GM12878 (cell line): ENCODE results near the gene AMBRA1. TPM values are rescaled to one million over a fixed set of nuclear protein-coding genes. Genes with fewer than 3 reads are reported as not detected.

Experiments
- ATAC-seq: fragments of 200-7000 bp; cut with Tn5 transposase; 3 replicates; pipeline ENCODE4 v1.9.1; 2020; ENCODE audit warnings: mild to moderate bottlenecking, moderate library complexity
- BruUV-seq: library from RNA; stranded (reverse); fragments of 400-500 nt; replicated peaks from 2 replicates; lab custom pipeline; 2021; lab: Mats Ljungman, UMichigan
- CTCF ChIA-PET: fragments of 300-600 bp; sonication (Branson Sonifier 250); formaldehyde crosslinking; extraction: SDS; loops from one replicate; lab custom pipeline; 2021; ENCODE audit warnings: inconsistent platforms; lab: Yijun Ruan, JAX
- POLR2A ChIA-PET: fragments of 350-600 bp; formaldehyde crosslinking; extraction: SDS; loops from one replicate; lab custom pipeline; 2021; ENCODE audit warnings: inconsistent platforms; lab: Charles Lee
- RAD21 ChIA-PET: fragments of 300-600 bp; sonication (Branson Sonifier 250); formaldehyde crosslinking; loops from one replicate; lab custom pipeline; 2023; ENCODE audit warnings: antibody characterized with exemption; ENCODE audit not compliant: unreplicated experiment; lab: Charles Lee
- SMC1A ChIA-PET: fragments of 300-600 bp; sonication (Branson Sonifier 250); formaldehyde crosslinking; loops from one replicate; lab custom pipeline; 2023; ENCODE audit not compliant: unreplicated experiment, uncharacterized antibody; lab: Charles Lee
- DNase-seq: peaks from one replicate; pipeline ENCODE4 v3.0.0-alpha.2; 2011; ENCODE audit warnings: low read depth, low spot score
- FAIRE-seq: peaks from 3 replicates; lab custom pipeline; 2011; peaks lifted over from hg19 to GRCh38; lab: Jason Lieb, UNC
- H2AFZ ChIP-seq: 2 replicates; pipeline ENCODE4 v1.6.0; 2011; ENCODE audit warnings: low read depth, low read length, control low read depth; ENCODE audit not compliant: control insufficient read depth
- H3K27ac ChIP-seq: 2 replicates; pipeline ENCODE4 v1.5.1; 2011; ENCODE audit warnings: control low read depth; ENCODE audit not compliant: control insufficient read depth, insufficient read depth
- H3K27me3 ChIP-seq, 2 experiments: replicated peaks in 1 of 2; 2 replicates each; pipeline versions ENCODE4 v1.6.0 to v1.6.1; 2011; ENCODE audit warnings: low read length in 1 of 2; ENCODE audit not compliant: control insufficient read depth in 2 of 2, insufficient read depth in 2 of 2
- H3K36me3 ChIP-seq, 2 experiments: 2 replicates each; pipeline ENCODE4 v1.5.1; 2011; ENCODE audit warnings: low read length in 1 of 2; ENCODE audit not compliant: control insufficient read depth in 2 of 2, insufficient read depth in 2 of 2
- H3K4me1 ChIP-seq: 2 replicates; pipeline ENCODE4 v1.6.1; 2011; ENCODE audit warnings: mild to moderate bottlenecking, low read length, moderate library complexity, mixed read lengths; ENCODE audit not compliant: control insufficient read depth, insufficient read depth
- H3K4me2 ChIP-seq: 2 replicates; pipeline ENCODE4 v1.6.0; 2011; ENCODE audit warnings: control low read depth; ENCODE audit not compliant: control insufficient read depth, insufficient read depth
- H3K4me3 ChIP-seq: fragments of 200-600 bp; sonication (generic); 2 replicates; pipeline ENCODE4 v1.5.1; 2016
- H3K79me2 ChIP-seq: 2 replicates; pipeline ENCODE4 v1.6.0; 2011; ENCODE audit warnings: low read length; ENCODE audit not compliant: control insufficient read depth, insufficient read depth
- H3K9ac ChIP-seq: 2 replicates; pipeline ENCODE4 v1.8.0; 2011; ENCODE audit warnings: low read length, control low read depth, mixed read lengths; ENCODE audit not compliant: control insufficient read depth, insufficient read depth
- H3K9me3 ChIP-seq: replicated peaks from 3 replicates; pipeline ENCODE4 v1.5.1; 2011; ENCODE audit warnings: mild to moderate bottlenecking, low read length; ENCODE audit not compliant: control insufficient read depth, insufficient read depth
- H4K20me1 ChIP-seq: 2 replicates; pipeline ENCODE4 v1.6.0; 2011; ENCODE audit not compliant: control insufficient read depth, insufficient read depth
- ESRRA ChIP-seq: IDR thresholded peaks from 2 replicates; pipeline ENCODE4 v1.6.1; 2012; ENCODE audit warnings: mild to moderate bottlenecking, low read length, improper control_type of control experiment
- HCFC1 ChIP-seq: fragments of 150-350 bp; IDR thresholded peaks from 2 replicates; pipeline ENCODE4 v1.6.1; 2014; ENCODE audit warnings: low read length
- JUNB ChIP-seq: IDR thresholded peaks from 2 replicates; pipeline ENCODE4 v1.6.1; 2016; ENCODE audit warnings: antibody characterized with exemption, mild to moderate bottlenecking
- NFYA ChIP-seq: IDR thresholded peaks from 2 replicates; pipeline ENCODE4 v1.6.1; 2011; ENCODE audit warnings: low read depth, mild to moderate bottlenecking, low read length, improper control_type of control experiment, borderline replicate concordance
- SP1 ChIP-seq: IDR thresholded peaks from one replicate; pipeline ENCODE4 v1.6.1; 2011; ENCODE audit warnings: low read depth, low read length
- STAT3 ChIP-seq: IDR thresholded peaks from 2 replicates; pipeline ENCODE4 v1.6.1; 2011; ENCODE audit warnings: low read depth, low read length, improper control_type of control experiment
- ZNF622 ChIP-seq: fragments of 450-650 bp; IDR thresholded peaks from 2 replicates; pipeline ENCODE4 v1.6.1; 2017; ENCODE audit warnings: mild to moderate bottlenecking, inconsistent platforms
- WGBS: methylation state at CpG from one replicate; pipeline ENCODE4 v1.1.6; 2016; ENCODE audit warnings: low lambda C conversion rate; ENCODE audit not compliant: insufficient replicate concordance, insufficient coverage; ENCODE audit errors: missing lambda C conversion rate; 5-methylcytosine and 5-hydroxymethylcytosine counted together
- in situ Hi-C: fragments of 300-500 bp; cut with MboI; formaldehyde crosslinking; loops from 9 replicates; pipeline ENCODE4 v1.14.3; 2018; ENCODE audit warnings: mixed read lengths
- intact Hi-C: fragments of 100-400 bp; cut with micrococcal nuclease; formaldehyde crosslinking; loops from one replicate; pipeline ENCODE4 v1.14.2; 2022; ENCODE audit not compliant: unreplicated experiment
- polyA plus RNA-seq, 11 experiments: library from polyadenylated mRNA; depleted of rRNA in 4 of 11; unstranded in 6 of 11; stranded (reverse) in 5 of 11; fragments of >200 nt; fragmentation: Nextera tagmentation in 4 of 11; fragmentation: Illumina TruSeq in 1 of 11; extraction: Ambion mirVana in 4 of 11; extraction: Trizol in 1 of 11; gene quantifications; 1 replicate in 1 of 11; 2 replicates in 10 of 11; pipeline versions ENCODE4 v1.2.1 to v1.2.3, GENCODE V29; 2011 to 2016; ENCODE audit warnings: inconsistent platforms in 2 of 11, missing spikeins in 2 of 11, low read depth in 1 of 11
- total RNA-seq, 4 experiments: library from RNA; depleted of rRNA in 3 of 4; stranded (reverse); fragments of >200 nt in 3 of 4; fragmentation: Illumina TruSeq in 1 of 4; extraction: Trizol in 1 of 4; gene quantifications; 2 replicates each; pipeline versions ENCODE4 v1.2.1 to v1.2.3, GENCODE V29; 2013 to 2021
- TF ChIP-seq, protein P1 (sequence below): fragments of 150-350 bp; IDR thresholded peaks from 2 replicates; pipeline ENCODE4 v1.6.1; 2016; ENCODE audit warnings: low read depth, low read length
- TF ChIP-seq, protein P2 (sequence below): fragments of 450-650 bp; formaldehyde crosslinking; IDR thresholded peaks from 2 replicates; pipeline ENCODE4 v1.5.0; 2022; ENCODE audit warnings: mild to moderate bottlenecking, missing genetic modification characterization
- TF ChIP-seq, protein P3 (sequence below): fragments of 450-650 bp; IDR thresholded peaks from 2 replicates; pipeline ENCODE4 v1.6.1; 2016; ENCODE audit warnings: mild to moderate bottlenecking

Gene AMBRA1
- total and polyA plus RNA-seq, 10 of the 15 experiments (the other 5 are each of a cell fraction or from before 2014, with no cell fraction given): 0.57 to 34.3 (median 13.7) TPM

DNA sequence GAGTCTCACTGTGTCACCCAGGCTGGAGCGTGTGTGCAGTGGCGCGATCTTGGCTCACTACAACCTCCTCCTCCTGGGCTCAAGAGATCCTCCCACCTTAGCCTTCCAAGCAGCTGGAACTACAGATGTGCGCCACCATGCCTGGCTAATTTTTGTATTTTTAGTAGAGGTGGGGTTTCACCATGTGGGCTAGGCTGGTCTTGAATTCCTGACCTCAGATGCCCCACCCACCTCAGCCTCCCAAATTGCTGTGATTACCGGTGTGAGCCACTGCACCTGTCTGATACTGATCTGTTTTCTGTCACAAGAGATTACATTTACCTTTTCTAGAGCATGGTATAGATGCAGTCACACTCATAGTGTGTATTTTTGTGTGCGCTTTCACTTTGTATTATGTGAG, 35.1 kb upstream of the AMBRA1 start:
- no peaks in the 10 kb centered on the region for H3K9me3 ChIP-seq
- intact Hi-C loops: no loop called here
- H3K27me3 ChIP-seq: no peaks in the 10 kb centered on the region
- no peaks in the 10 kb centered on the region for H3K79me2 ChIP-seq
- ChIA-PET RAD21 (no interaction called here), SMC1A (interaction anchor here (1.1 kb wide), 1 partner anchor 11 kb away, joined by 3 read pairs; the partner anchor contains the start of gene ATG13), CTCF (interaction anchor here (4.0 kb wide), 1 partner anchor 11 kb away, joined by 19 read pairs; the partner anchor contains the start of genes ATG13 and HARBI1), POLR2A (no interaction called here)
- TF ChIP-seq STAT3 (no peak), ESRRA (no peak), JUNB (no peak), SP1 (no peak), NFYA (no peak), ZNF622 (no peak), HCFC1 (no peak)
- TF ChIP-seq, protein P1, sequence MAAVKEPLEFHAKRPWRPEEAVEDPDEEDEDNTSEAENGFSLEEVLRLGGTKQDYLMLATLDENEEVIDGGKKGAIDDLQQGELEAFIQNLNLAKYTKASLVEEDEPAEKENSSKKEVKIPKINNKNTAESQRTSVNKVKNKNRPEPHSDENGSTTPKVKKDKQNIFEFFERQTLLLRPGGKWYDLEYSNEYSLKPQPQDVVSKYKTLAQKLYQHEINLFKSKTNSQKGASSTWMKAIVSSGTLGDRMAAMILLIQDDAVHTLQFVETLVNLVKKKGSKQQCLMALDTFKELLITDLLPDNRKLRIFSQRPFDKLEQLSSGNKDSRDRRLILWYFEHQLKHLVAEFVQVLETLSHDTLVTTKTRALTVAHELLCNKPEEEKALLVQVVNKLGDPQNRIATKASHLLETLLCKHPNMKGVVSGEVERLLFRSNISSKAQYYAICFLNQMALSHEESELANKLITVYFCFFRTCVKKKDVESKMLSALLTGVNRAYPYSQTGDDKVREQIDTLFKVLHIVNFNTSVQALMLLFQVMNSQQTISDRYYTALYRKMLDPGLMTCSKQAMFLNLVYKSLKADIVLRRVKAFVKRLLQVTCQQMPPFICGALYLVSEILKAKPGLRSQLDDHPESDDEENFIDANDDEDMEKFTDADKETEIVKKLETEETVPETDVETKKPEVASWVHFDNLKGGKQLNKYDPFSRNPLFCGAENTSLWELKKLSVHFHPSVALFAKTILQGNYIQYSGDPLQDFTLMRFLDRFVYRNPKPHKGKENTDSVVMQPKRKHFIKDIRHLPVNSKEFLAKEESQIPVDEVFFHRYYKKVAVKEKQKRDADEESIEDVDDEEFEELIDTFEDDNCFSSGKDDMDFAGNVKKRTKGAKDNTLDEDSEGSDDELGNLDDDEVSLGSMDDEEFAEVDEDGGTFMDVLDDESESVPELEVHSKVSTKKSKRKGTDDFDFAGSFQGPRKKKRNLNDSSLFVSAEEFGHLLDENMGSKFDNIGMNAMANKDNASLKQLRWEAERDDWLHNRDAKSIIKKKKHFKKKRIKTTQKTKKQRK: no peak
- TF ChIP-seq, protein P2, sequence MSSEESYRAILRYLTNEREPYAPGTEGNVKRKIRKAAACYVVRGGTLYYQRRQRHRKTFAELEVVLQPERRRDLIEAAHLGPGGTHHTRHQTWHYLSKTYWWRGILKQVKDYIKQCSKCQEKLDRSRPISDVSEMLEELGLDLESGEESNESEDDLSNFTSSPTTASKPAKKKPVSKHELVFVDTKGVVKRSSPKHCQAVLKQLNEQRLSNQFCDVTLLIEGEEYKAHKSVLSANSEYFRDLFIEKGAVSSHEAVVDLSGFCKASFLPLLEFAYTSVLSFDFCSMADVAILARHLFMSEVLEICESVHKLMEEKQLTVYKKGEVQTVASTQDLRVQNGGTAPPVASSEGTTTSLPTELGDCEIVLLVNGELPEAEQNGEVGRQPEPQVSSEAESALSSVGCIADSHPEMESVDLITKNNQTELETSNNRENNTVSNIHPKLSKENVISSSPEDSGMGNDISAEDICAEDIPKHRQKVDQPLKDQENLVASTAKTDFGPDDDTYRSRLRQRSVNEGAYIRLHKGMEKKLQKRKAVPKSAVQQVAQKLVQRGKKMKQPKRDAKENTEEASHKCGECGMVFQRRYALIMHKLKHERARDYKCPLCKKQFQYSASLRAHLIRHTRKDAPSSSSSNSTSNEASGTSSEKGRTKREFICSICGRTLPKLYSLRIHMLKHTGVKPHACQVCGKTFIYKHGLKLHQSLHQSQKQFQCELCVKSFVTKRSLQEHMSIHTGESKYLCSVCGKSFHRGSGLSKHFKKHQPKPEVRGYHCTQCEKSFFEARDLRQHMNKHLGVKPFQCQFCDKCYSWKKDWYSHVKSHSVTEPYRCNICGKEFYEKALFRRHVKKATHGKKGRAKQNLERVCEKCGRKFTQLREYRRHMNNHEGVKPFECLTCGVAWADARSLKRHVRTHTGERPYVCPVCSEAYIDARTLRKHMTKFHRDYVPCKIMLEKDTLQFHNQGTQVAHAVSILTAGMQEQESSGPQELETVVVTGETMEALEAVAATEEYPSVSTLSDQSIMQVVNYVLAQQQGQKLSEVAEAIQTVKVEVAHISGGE (CRISPR knock-in tag): no peak
- TF ChIP-seq, protein P3, sequence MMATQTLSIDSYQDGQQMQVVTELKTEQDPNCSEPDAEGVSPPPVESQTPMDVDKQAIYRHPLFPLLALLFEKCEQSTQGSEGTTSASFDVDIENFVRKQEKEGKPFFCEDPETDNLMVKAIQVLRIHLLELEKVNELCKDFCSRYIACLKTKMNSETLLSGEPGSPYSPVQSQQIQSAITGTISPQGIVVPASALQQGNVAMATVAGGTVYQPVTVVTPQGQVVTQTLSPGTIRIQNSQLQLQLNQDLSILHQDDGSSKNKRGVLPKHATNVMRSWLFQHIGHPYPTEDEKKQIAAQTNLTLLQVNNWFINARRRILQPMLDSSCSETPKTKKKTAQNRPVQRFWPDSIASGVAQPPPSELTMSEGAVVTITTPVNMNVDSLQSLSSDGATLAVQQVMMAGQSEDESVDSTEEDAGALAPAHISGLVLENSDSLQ: no peak
- 96% methylated on average over 6 of the region's 6 CpGs for WGBS
- no TSS peak for BruUV-seq
- H2AFZ ChIP-seq: no peak overlapping the region
- FAIRE-seq: no peak
- no peaks in the 10 kb centered on the region for H4K20me1 ChIP-seq
- no peak overlapping the region for H3K9ac ChIP-seq
- no peaks in the 10 kb centered on the region for H3K4me1 ChIP-seq
- no peak for ATAC-seq
- no peak overlapping the region for H3K4me2 ChIP-seq
- H3K4me3 ChIP-seq: no peak overlapping the region
- DNase-seq: no peak
- in situ Hi-C loops: no loop called here
- peaks cover 0 to 5% of the 10 kb centered on the region in 2 experiments; a peak in 2 of 4 replicates for H3K36me3 ChIP-seq
- H3K27ac ChIP-seq: no peak overlapping the region
